ENCODE measurements around the gene CCDC73. TPM values are rescaled to one million over a fixed set of nuclear protein-coding genes. Genes with fewer than 3 reads are reported as not detected.
A peak's percentile ranks its signal among the peaks of the same experiment; 100 is the strongest.

CCDC73 gene
- total RNA-seq, 1 experiment from 2014 or later: not detected

- no peaks in the 10 kb centered on the region for H3K9me2 ChIP-seq (ENCODE audit: insufficient read depth)
- no TSS peak for BruUV-seq (replicated peaks)
- ChIA-PET CTCF (no interaction called here), POLR2A (ENCODE audit: unreplicated experiment) (no interaction called here)
- no peak for DNase-seq
- no peak overlapping the region for H3K4me2 ChIP-seq
- no peaks in the 10 kb centered on the region for H3K36me3 ChIP-seq (ENCODE audit: low read depth)
- TF ChIP-seq CTCF (conservative IDR thresholded peaks at IDR 0.05) (no peak), EZH2 (IDR thresholded peaks at IDR 0.05; ENCODE audit: low read depth) (no peak)
- intact Hi-C loops (cut with micrococcal nuclease; ENCODE audit: unreplicated experiment): no loop called here
- no peak overlapping the region for H3K4me3 ChIP-seq
- H3F3A ChIP-seq (ENCODE audit: insufficient read depth, low read depth): peaks cover 32% of the 10 kb centered on the region
- no peaks in the 10 kb centered on the region for H3K79me2 ChIP-seq (ENCODE audit: low read depth)
- peaks cover 1% of the 10 kb centered on the region; the same call in 1 of the 2 replicates for H3K9me3 ChIP-seq (ENCODE audit: insufficient read depth, low read depth)
- H2AFZ ChIP-seq: no peak overlapping the region
- no peak overlapping the region for H3K27ac ChIP-seq
- no peaks in the 10 kb centered on the region for H4K20me1 ChIP-seq (ENCODE audit: insufficient read depth)
- H3K27me3 ChIP-seq (ENCODE audit: insufficient read depth, low read depth): no peaks in the 10 kb centered on the region
- H3K4me1 ChIP-seq (replicated peaks; ENCODE audit: insufficient read depth): peaks cover 32% of the 10 kb centered on the region
These were observed 90.2 kb downstream of the CCDC73 start for GRCh38 chr11:32704261-32704660.

GRCh38 chr11:32701616-32702015 lies 92.8 kb downstream of the CCDC73 start:
- Histone ChIP-seq H2AFZ (no peak overlapping the region), H3K9me2 (ENCODE audit: insufficient read depth) (no peaks in the 10 kb centered on the region), H3K4me3 (no peak overlapping the region), H3K4me1 (replicated peaks; ENCODE audit: insufficient read depth) (peaks cover 20% of the 10 kb centered on the region), H3K27me3 (ENCODE audit: insufficient read depth, low read depth) (no peaks in the 10 kb centered on the region), H3K9me3 (ENCODE audit: insufficient read depth, low read depth) (no peaks in the 10 kb centered on the region; the same call in 1 of the 2 replicates), H3F3A (ENCODE audit: insufficient read depth, low read depth) (peaks cover 8% of the 10 kb centered on the region), H3K79me2 (ENCODE audit: low read depth) (no peaks in the 10 kb centered on the region), H3K4me2 (no peak overlapping the region), H3K27ac (no peak overlapping the region), H3K36me3 (ENCODE audit: low read depth) (no peaks in the 10 kb centered on the region), H4K20me1 (ENCODE audit: insufficient read depth) (no peaks in the 10 kb centered on the region)
- no peak for DNase-seq
- POLR2A ChIA-PET (ENCODE audit: unreplicated experiment): no interaction called here
- BruUV-seq (replicated peaks): no TSS peak
- TF ChIP-seq CTCF (conservative IDR thresholded peaks at IDR 0.05) (no peak), EZH2 (IDR thresholded peaks at IDR 0.05; ENCODE audit: low read depth) (no peak)
- CTCF ChIA-PET: interaction anchor here (0.6 kb wide), 1 partner anchor 296 kb away, joined by 3 read pairs; no protein-coding TSS in a partner anchor
- intact Hi-C loops (cut with micrococcal nuclease; ENCODE audit: unreplicated experiment): no loop called here

GRCh38 chr11:32698579-32698978 lies 95.9 kb downstream of the CCDC73 start:
- no peak for DNase-seq
- ChIA-PET CTCF (interaction anchor here (0.6 kb wide), 1 partner anchor 418 kb away, joined by 3 read pairs; no protein-coding TSS in a partner anchor), POLR2A (ENCODE audit: unreplicated experiment) (no interaction called here)
- H3K9me2 ChIP-seq (ENCODE audit: insufficient read depth): no peaks in the 10 kb centered on the region
- no peaks in the 10 kb centered on the region for H3F3A ChIP-seq (ENCODE audit: insufficient read depth, low read depth)
- H3K4me3 ChIP-seq: no peak overlapping the region
- no peaks in the 10 kb centered on the region for H3K36me3 ChIP-seq (ENCODE audit: low read depth)
- no peaks in the 10 kb centered on the region for H3K27me3 ChIP-seq (ENCODE audit: insufficient read depth, low read depth)
- peaks cover 9% of the 10 kb centered on the region for H3K4me1 ChIP-seq (replicated peaks; ENCODE audit: insufficient read depth)
- H3K4me2 ChIP-seq: peak overlapping the region; percentile 42; the same call in 1 of the 2 replicates
- intact Hi-C loops (cut with micrococcal nuclease; ENCODE audit: unreplicated experiment): no loop called here
- H3K27ac ChIP-seq: peak overlapping the region; percentile 48
- no peaks in the 10 kb centered on the region for H3K9me3 ChIP-seq (ENCODE audit: insufficient read depth, low read depth)
- no peak for TF ChIP-seq EZH2 (IDR thresholded peaks at IDR 0.05; ENCODE audit: low read depth)
- no peak for TF ChIP-seq CTCF (conservative IDR thresholded peaks at IDR 0.05)
- no TSS peak for BruUV-seq (replicated peaks)
- H3K79me2 ChIP-seq (ENCODE audit: low read depth): no peaks in the 10 kb centered on the region
- H2AFZ ChIP-seq: peak overlapping the region; percentile 44; the same call in 1 of the 2 replicates
- no peaks in the 10 kb centered on the region for H4K20me1 ChIP-seq (ENCODE audit: insufficient read depth)
